HepG2 (cell line): ENCODE data around the gene MAIP1. TPM values are rescaled to one million over a fixed set of nuclear protein-coding genes. Genes with fewer than 3 reads are reported as not detected.

ENCODE experiments used
- ATAC-seq: fragments of 200-7000 bp; cut with Tn5 transposase; 3 replicates; pipeline ENCODE4 v1.9.1; 2020; ENCODE audit warnings: mild to moderate bottlenecking, moderate library complexity
- BruUV-seq: library from RNA; stranded (reverse); fragments of 400-500 nt; replicated peaks from 2 replicates; lab custom pipeline; 2021; lab: Mats Ljungman, UMichigan
- CTCF ChIA-PET: fragments of 300-600 bp; formaldehyde crosslinking; extraction: SDS; loops from one replicate; lab custom pipeline; 2021; ENCODE audit warnings: low total read pairs, inconsistent platforms, low intra/inter-chr PET ratio; lab: Yijun Ruan, JAX
- POLR2A ChIA-PET: fragments of 350-600 bp; sonication (Branson Sonifier 250); formaldehyde crosslinking; loops from one replicate; lab custom pipeline; 2020; ENCODE audit warnings: antibody characterized with exemption, inconsistent platforms; lab: Yijun Ruan, JAX
- DNase-seq: peaks from one replicate; pipeline ENCODE4 v3.0.0-alpha.2; 2015; ENCODE audit warnings: low spot score
- FAIRE-seq: peaks from 3 replicates; lab custom pipeline; 2011; peaks lifted over from hg19 to GRCh38; lab: Jason Lieb, UNC
- H2AFZ ChIP-seq: one replicate; pipeline ENCODE4 v1.6.1; 2011; ENCODE audit warnings: low read length, inconsistent platforms
- H3K27ac ChIP-seq: fragments of 300-600 bp; 3 replicates; pipeline ENCODE4 v1.8.0; 2011; ENCODE audit warnings: mixed run types, mild to moderate bottlenecking, mixed read lengths, low read length, inconsistent platforms; ENCODE audit not compliant: insufficient read depth; ENCODE audit errors: extremely low read length
- H3K27me3 ChIP-seq, 2 experiments: fragments of 200-600 bp in 1 of 2; 2 replicates in 1 of 2; 3 replicates in 1 of 2; pipeline versions ENCODE4 v1.6.0 to v1.8.0; 2011; ENCODE audit warnings: low read length in 2 of 2, mild to moderate bottlenecking in 2 of 2, moderate library complexity in 2 of 2, inconsistent platforms in 1 of 2; ENCODE audit not compliant: insufficient read depth in 2 of 2, control insufficient read depth in 1 of 2
- H3K36me3 ChIP-seq, 2 experiments: fragments of 200-600 bp in 1 of 2; replicated peaks in 1 of 2; 2 replicates in 1 of 2; 3 replicates in 1 of 2; pipeline versions ENCODE4 v1.5.1 to v1.8.0; 2011; ENCODE audit warnings: low read length in 2 of 2, inconsistent platforms in 1 of 2; ENCODE audit not compliant: insufficient read depth in 2 of 2, control insufficient read depth in 1 of 2
- H3K4me1 ChIP-seq: 2 replicates; pipeline ENCODE4 v1.5.1; 2012; ENCODE audit warnings: low read length, inconsistent platforms; ENCODE audit not compliant: insufficient read depth
- H3K4me2 ChIP-seq: 2 replicates; pipeline ENCODE4 v1.6.0; 2011; ENCODE audit warnings: low read depth, low read length, inconsistent platforms
- H3K4me3 ChIP-seq, 3 experiments: fragments of 200-600 bp in 1 of 3; sonication (generic), shearing (Covaris generic) in 1 of 3; replicated peaks in 1 of 3; 2 replicates each; pipeline ENCODE4 v1.5.1; 2011 to 2016; ENCODE audit warnings: low read length in 3 of 3, inconsistent platforms in 2 of 3, low read depth in 2 of 3, mild to moderate bottlenecking in 2 of 3, control low read depth in 1 of 3, mixed read lengths in 1 of 3; ENCODE audit not compliant: insufficient read depth in 1 of 3
- H3K79me2 ChIP-seq: one replicate; pipeline ENCODE4 v1.6.1; 2011; ENCODE audit warnings: low read length, inconsistent platforms; ENCODE audit not compliant: insufficient read depth
- H3K9ac ChIP-seq: 2 replicates; pipeline ENCODE4 v1.6.0; 2011; ENCODE audit warnings: mild to moderate bottlenecking, low read depth, low read length, inconsistent platforms; ENCODE audit not compliant: insufficient read depth
- H3K9me3 ChIP-seq: 2 replicates; pipeline ENCODE4 v1.5.1; 2012; ENCODE audit warnings: mild to moderate bottlenecking, low read length
- H4K20me1 ChIP-seq: 2 replicates; pipeline ENCODE4 v1.6.0; 2011; ENCODE audit warnings: inconsistent platforms, mild to moderate bottlenecking, low read length, moderate library complexity; ENCODE audit not compliant: insufficient read depth
- FOSL1 ChIP-seq: sonication (generic); formaldehyde crosslinking; IDR thresholded peaks from 2 replicates; pipeline ENCODE4 v1.9.0; 2021; ENCODE audit warnings: missing genetic modification reagents, borderline replicate concordance
- GABPB1 ChIP-seq: IDR thresholded peaks from 2 replicates; pipeline ENCODE4 v1.6.1; 2016; ENCODE audit warnings: mild to moderate bottlenecking, missing genetic modification reagents, moderate library complexity, missing compliant biosample characterization
- KAT7 ChIP-seq: IDR thresholded peaks from 2 replicates; pipeline ENCODE4 v1.6.1; 2018; ENCODE audit warnings: borderline replicate concordance, missing compliant biosample characterization
- KLF16 ChIP-seq, 2 experiments: sonication (generic) in 1 of 2; formaldehyde crosslinking in 1 of 2; IDR thresholded peaks; 2 replicates each; pipeline versions ENCODE4 v1.6.1 to v1.8.0; 2016 to 2023; ENCODE audit warnings: missing genetic modification reagents in 2 of 2, missing compliant biosample characterization in 1 of 2
- MED13 ChIP-seq: sonication (generic); formaldehyde crosslinking; IDR thresholded peaks from 2 replicates; pipeline ENCODE4 v1.5.0; 2020; ENCODE audit warnings: missing genetic modification reagents
- NR2C2 ChIP-seq: sonication (generic); formaldehyde crosslinking; IDR thresholded peaks from 2 replicates; pipeline ENCODE4 v1.4.0; 2020; ENCODE audit warnings: missing genetic modification reagents, mild to moderate bottlenecking, moderate library complexity, borderline replicate concordance
- RBFOX2 ChIP-seq: fragments of 200-400 bp; formaldehyde crosslinking; IDR thresholded peaks from 2 replicates; pipeline ENCODE4 v1.6.1; 2017; ENCODE audit warnings: low read depth, mild to moderate bottlenecking, low read length
- RBM22 ChIP-seq: fragments of 200-400 bp; formaldehyde crosslinking; optimal IDR thresholded peaks from 2 replicates; pipeline ENCODE3; 2017; ENCODE audit warnings: mild to moderate bottlenecking, low read length, moderate library complexity
- SAFB2 ChIP-seq: sonication (generic); formaldehyde crosslinking; IDR thresholded peaks from 2 replicates; pipeline ENCODE4 v1.5.1; 2020; ENCODE audit warnings: missing genetic modification reagents, low read depth, mild to moderate bottlenecking, borderline replicate concordance
- SIN3A ChIP-seq: IDR thresholded peaks from 2 replicates; pipeline ENCODE4 v1.6.1; 2011; ENCODE audit warnings: low read depth, mild to moderate bottlenecking, control low read depth, low read length, borderline replicate concordance
- SMC3 ChIP-seq: IDR thresholded peaks from 2 replicates; pipeline ENCODE4 v1.6.1; 2011; ENCODE audit warnings: low read length, improper control_type of control experiment
- STAG1 ChIP-seq: sonication (generic); formaldehyde crosslinking; IDR thresholded peaks from 2 replicates; pipeline ENCODE4 v1.4.0; 2020; ENCODE audit warnings: missing genetic modification reagents
- ZFP41 ChIP-seq: sonication (generic); formaldehyde crosslinking; IDR thresholded peaks from 2 replicates; pipeline ENCODE4 v1.4.0; 2020; ENCODE audit warnings: mild to moderate bottlenecking, missing genetic modification reagents, borderline replicate concordance
- ZSCAN25 ChIP-seq: sonication (generic); formaldehyde crosslinking; IDR thresholded peaks from 2 replicates; pipeline ENCODE4 v1.8.0; 2022; ENCODE audit warnings: mild to moderate bottlenecking, missing genetic modification reagents
- WGBS: methylation state at CpG from one replicate; pipeline ENCODE4 v1.1.6; 2017; ENCODE audit warnings: low lambda C conversion rate; 5-methylcytosine and 5-hydroxymethylcytosine counted together
- in situ Hi-C: cut with HindIII; loops from 2 replicates; pipeline ENCODE4 v1.10.0; 2017; ENCODE audit warnings: low pct_unique_long_range_greater_than_20kb; ENCODE audit not compliant: extremely low pct_ligation_motif_present
- intact Hi-C: fragments of 100-400 bp; cut with micrococcal nuclease; formaldehyde crosslinking; loops from one replicate; pipeline ENCODE4 v1.10.0; 2022; ENCODE audit not compliant: unreplicated experiment
- polyA plus RNA-seq, 8 experiments: library from polyadenylated mRNA; depleted of rRNA in 3 of 8; stranded (reverse) in 7 of 8; unstranded in 1 of 8; fragments of >200 nt; fragmentation: Illumina TruSeq in 4 of 8; extraction: Trizol in 4 of 8; gene quantifications; 2 replicates each; pipeline versions ENCODE4 v1.2.1 to v1.2.3, GENCODE V29; 2011 to 2016; ENCODE audit warnings: low read depth in 4 of 8, missing spikeins in 1 of 8, mixed read lengths in 1 of 8; ENCODE audit not compliant: insufficient read depth in 1 of 8
- total RNA-seq, 5 experiments: library from RNA; depleted of rRNA; stranded (reverse); fragments of >200 nt; fragmentation: Illumina TruSeq; extraction: Trizol; gene quantifications; 2 replicates each; pipeline ENCODE4 v1.2.3, GENCODE V29; 2016; ENCODE audit warnings: low read depth in 1 of 5
- TF ChIP-seq, protein P1 (sequence below): sonication (generic); formaldehyde crosslinking; IDR thresholded peaks from 2 replicates; pipeline ENCODE4 v1.5.0; 2020; ENCODE audit warnings: mild to moderate bottlenecking, missing genetic modification reagents, moderate library complexity
- TF ChIP-seq, protein P2 (sequence below): sonication (generic); formaldehyde crosslinking; IDR thresholded peaks from 2 replicates; pipeline ENCODE4 v1.4.0; 2020; ENCODE audit warnings: missing genetic modification reagents, mild to moderate bottlenecking, borderline replicate concordance

MAIP1 gene
- total and polyA plus RNA-seq, 2 of the 13 experiments (the other 11 are each of a cell fraction or from before 2014, with no cell fraction given): 22.3 to 72.9 TPM

GRCh38 chr2:199936554-199936953 is 18.8 kb upstream of the MAIP1 start:
- Histone ChIP-seq H3K9ac (no peak overlapping the region), H3K79me2 (no peaks in the 10 kb centered on the region), H3K36me3 (peaks cover 8 to 54% of the 10 kb centered on the region in 2 experiments), H3K27ac (no peak overlapping the region), H2AFZ (no peak overlapping the region), H3K4me3 (no peak overlapping the region), H3K4me2 (no peak overlapping the region), H4K20me1 (no peaks in the 10 kb centered on the region; the same call in 1 of the 2 replicates), H3K4me1 (no peaks in the 10 kb centered on the region), H3K9me3 (no peaks in the 10 kb centered on the region), H3K27me3 (no peaks in the 10 kb centered on the region)
- no peak for TF ChIP-seq FOSL1 (CRISPR knock-in tag)
- no peak for TF ChIP-seq SAFB2 (CRISPR knock-in tag)
- TF ChIP-seq RBM22: no peak
- TF ChIP-seq ZSCAN25 (CRISPR knock-in tag): no peak
- TF ChIP-seq RBFOX2: 0 out of 2 replicates have a peak, but pooled peaks have one; percentile 6
- no peak for DNase-seq
- in situ Hi-C loops (no loop called here), intact Hi-C loops (no loop called here)
- WGBS: 75% methylated on average over 2 of the region's 2 CpGs
- POLR2A ChIA-PET: no interaction called here
- CTCF ChIA-PET: no interaction called here
- BruUV-seq: no TSS peak
- FAIRE-seq: no peak
- no peak for ATAC-seq

DNA sequence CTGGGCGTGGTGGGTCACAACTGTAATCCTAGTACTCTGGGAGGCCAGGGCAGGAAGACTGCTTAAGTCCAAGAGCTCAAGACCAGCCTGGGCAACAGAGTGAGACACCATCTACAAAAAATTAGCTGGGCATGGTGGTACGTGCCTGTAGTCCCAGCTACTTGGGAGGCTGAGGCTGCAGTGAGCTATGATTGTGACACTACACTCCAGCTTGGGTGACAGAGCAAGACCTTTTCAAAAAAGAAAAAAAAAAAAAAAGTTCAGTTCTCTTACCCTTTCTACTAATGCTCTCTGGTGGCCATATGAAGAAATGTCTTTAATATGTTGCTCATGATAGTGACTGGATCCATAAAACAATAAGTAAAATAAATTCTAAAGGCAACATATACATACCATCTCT is 15.0 kb upstream of the MAIP1 start:
- in situ Hi-C loops: no loop called here

More for the DNA sequence above, 15.0 kb upstream of the MAIP1 start:
- no peak overlapping the region for H3K4me3 ChIP-seq
- DNase-seq: peak; percentile 40
- TF ChIP-seq SIN3A: no peak
- TF ChIP-seq MED13 (CRISPR knock-in tag): no peak
- TF ChIP-seq GABPB1: no peak
- peak; percentile 39 for TF ChIP-seq STAG1 (CRISPR knock-in tag)
- TF ChIP-seq KAT7 (CRISPR knock-in tag): no peak
- TF ChIP-seq, protein P1, sequence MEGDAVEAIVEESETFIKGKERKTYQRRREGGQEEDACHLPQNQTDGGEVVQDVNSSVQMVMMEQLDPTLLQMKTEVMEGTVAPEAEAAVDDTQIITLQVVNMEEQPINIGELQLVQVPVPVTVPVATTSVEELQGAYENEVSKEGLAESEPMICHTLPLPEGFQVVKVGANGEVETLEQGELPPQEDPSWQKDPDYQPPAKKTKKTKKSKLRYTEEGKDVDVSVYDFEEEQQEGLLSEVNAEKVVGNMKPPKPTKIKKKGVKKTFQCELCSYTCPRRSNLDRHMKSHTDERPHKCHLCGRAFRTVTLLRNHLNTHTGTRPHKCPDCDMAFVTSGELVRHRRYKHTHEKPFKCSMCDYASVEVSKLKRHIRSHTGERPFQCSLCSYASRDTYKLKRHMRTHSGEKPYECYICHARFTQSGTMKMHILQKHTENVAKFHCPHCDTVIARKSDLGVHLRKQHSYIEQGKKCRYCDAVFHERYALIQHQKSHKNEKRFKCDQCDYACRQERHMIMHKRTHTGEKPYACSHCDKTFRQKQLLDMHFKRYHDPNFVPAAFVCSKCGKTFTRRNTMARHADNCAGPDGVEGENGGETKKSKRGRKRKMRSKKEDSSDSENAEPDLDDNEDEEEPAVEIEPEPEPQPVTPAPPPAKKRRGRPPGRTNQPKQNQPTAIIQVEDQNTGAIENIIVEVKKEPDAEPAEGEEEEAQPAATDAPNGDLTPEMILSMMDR (CRISPR knock-in tag): peak; percentile 44
- TF ChIP-seq ZFP41 (CRISPR knock-in tag): no peak
- TF ChIP-seq, protein P2, sequence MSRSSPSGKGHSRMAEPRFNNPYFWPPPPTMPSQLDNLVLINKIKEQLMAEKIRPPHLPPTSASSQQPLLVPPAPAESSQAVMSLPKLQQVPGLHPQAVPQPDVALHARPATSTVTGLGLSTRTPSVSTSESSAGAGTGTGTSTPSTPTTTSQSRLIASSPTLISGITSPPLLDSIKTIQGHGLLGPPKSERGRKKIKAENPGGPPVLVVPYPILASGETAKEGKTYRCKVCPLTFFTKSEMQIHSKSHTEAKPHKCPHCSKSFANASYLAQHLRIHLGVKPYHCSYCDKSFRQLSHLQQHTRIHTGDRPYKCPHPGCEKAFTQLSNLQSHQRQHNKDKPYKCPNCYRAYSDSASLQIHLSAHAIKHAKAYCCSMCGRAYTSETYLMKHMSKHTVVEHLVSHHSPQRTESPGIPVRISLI (CRISPR knock-in tag): peak; percentile 91
- TF ChIP-seq SMC3: 0 out of 2 replicates have a peak, but pooled peaks have one; percentile 12
- no peak for TF ChIP-seq KLF16 (CRISPR knock-in tag; IDR thresholded peaks at IDR 0.05)
- TF ChIP-seq NR2C2 (CRISPR knock-in tag): no peak
- 94% methylated on average over 2 of the region's 2 CpGs for WGBS
- ChIA-PET POLR2A (interaction anchor here (1.2 kb wide), 1 partner anchor 30 kb away, joined by 4 read pairs; the partner anchor contains the start of gene C2orf69), CTCF (interaction anchor here (1.3 kb wide), 1 partner anchor 89 kb away, joined by 3 read pairs; the partner anchor contains the start of gene FTCDNL1)
- BruUV-seq: no TSS peak
- no peaks in the 10 kb centered on the region; the same call in 1 of the 2 replicates for H4K20me1 ChIP-seq
- H3K9ac ChIP-seq: no peak overlapping the region
- H3K4me2 ChIP-seq: no peak overlapping the region
- H3K79me2 ChIP-seq: no peaks in the 10 kb centered on the region
- peaks cover 13 to 64% of the 10 kb centered on the region in 2 experiments for H3K36me3 ChIP-seq
- intact Hi-C loops: loop anchor here (1.0 to 2.0 kb wide), 2 partner anchors 90 to 236 kb away; partner anchors contain the start of gene FTCDNL1
- peaks cover 25% of the 10 kb centered on the region for H3K4me1 ChIP-seq
- H3K9me3 ChIP-seq: no peaks in the 10 kb centered on the region
- no peaks in the 10 kb centered on the region for H3K27me3 ChIP-seq
- no peak overlapping the region for H3K27ac ChIP-seq
- ATAC-seq: peak; percentile 83
- H2AFZ ChIP-seq: no peak overlapping the region
- FAIRE-seq: no peak
